GM19193 (cell line): Measurements from ENCODE around the gene ERC2.

Experiments used
- POLR2A ChIP-seq: IDR thresholded peaks from 4 replicates; pipeline ENCODE4 v1.6.1; 2011; ENCODE audit not compliant: insufficient read depth, insufficient read length; ENCODE audit errors: extremely low read depth

Gene ERC2

DNA sequence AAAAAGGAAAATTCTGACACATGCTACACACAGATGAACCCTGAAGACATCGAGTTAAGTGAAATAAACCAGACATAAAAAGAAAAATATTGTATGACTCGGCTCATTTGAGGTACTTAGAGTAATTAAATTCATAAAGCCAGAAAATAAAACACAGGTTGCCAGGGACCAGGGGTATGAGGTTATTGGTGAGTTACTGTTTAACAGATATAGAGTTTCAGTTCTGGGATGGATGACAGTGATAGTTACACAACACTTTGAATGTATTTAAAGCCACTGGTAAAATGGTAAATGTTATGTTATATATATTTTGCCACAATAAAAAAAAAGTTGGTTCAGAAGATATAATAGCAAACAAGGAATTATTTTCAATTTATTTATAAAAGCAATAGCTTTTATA lies 545.1 kb downstream of the ERC2 start:
- TF ChIP-seq POLR2A: no peak

DNA sequence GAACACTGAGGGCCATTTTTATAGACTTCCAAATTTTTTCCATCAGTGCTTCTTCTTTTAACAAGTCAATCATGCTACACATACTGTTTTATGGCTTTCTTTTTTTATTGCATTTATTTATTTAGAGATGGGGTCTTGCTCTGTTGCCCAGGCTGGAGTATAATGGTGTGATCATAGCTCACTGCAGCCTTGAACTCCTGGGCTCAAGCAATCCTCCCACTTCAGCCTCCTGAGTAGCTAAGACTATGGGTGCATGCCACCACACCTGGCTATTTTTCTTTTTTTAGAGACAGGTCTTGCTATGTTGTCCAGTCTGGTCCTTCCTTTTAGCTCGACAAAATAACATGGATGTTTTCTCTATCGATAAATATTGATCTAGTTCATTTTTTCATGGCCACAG lies 555.4 kb downstream of the ERC2 start:
- TF ChIP-seq POLR2A: no peak

DNA sequence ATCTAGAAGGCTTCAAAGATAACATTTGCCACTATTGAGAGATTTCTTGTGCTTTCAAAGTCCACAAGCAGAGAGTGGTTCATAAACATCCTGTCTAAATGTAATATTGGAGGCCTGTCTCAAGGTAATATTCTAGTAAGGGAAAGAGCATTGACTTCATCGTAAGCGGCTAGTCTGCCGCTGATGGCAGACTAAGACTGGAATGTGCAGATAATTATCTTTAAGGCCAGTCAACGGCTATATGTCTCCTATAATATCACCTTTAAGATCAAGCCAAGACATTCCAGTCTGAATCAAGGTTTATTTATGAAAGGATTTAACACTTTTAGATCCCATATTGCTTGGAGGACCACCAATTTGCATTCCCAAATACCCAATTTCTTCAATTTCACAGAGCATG lies 557.0 kb downstream of the ERC2 start:
- no peak for TF ChIP-seq POLR2A

DNA sequence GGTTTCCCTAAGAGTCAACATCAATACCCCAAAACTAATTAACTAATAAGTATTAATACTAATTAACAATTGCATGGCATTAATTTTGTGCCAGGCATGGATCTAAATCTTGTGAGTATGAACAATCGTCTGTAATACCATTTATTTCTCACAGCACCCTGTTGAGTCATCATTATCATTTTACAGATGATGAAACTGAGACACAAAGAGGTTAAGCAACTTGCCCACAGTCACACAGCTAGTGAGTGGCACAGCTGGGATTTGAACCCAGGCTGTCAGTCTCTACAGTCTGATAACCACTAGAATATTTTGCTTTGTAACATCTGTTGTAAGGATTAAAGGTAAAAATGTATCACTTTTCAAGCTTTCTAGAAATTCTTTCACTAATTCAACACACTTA lies 557.7 kb downstream of the ERC2 start:
- TF ChIP-seq POLR2A: no peak

DNA sequence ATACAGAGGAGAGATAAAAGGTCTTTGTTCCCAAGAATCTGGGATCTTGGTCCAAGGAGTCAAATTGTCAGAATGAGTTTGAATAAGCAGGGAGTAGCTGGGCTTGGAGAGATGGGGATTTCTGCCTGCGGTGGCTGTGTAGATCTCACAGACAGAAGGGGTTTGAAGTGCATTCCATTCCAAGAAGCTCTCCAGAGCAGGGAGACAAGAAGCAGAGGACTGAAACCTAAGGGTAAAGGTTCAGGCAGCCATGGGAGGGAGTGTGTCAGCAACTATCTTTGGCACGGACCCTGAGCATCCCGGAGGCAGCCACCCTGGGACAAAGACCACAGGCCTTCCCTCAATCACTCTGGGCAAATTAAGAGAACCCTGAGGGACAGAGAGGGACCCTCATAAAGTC lies 558.9 kb downstream of the ERC2 start:
- TF ChIP-seq POLR2A: no peak

DNA sequence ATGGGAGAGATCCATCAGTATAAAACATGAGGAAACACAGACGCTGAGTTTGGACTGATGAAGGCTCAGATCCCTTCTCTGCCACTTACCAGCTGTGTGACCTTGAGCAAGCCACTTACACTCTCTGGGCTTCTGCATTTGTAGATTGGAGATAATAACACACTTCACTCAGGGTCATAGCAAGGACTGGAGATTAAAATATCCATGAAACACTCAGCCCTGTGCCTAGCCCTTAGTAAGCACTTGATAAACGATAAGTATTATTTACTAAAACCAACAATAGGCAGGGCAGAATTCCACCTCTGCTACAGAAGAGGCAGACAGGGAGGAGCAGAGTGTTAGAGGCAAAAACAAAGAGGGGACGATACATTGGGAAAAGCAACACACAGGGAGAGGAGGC lies 560.7 kb downstream of the ERC2 start:
- TF ChIP-seq POLR2A: no peak

DNA sequence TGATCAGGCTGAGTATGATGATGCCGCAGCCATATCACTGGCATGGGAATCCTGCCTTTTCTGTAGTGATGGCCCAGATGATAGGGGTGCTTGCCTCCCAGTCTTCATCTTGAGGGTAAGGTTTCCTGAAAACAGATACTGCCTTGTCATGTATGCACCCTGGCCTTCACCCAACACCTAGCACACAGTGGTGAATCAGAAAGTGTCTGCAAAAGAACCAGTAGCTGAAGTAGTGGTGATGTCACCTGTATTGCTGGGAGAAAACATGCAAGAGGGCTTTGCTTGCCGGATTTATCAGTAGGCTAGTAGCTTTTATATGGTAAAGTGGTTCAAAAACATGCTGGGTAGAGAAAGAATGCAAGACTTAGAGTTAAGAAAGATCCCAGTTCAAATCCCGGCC lies 561.4 kb downstream of the ERC2 start:
- no peak for TF ChIP-seq POLR2A

DNA sequence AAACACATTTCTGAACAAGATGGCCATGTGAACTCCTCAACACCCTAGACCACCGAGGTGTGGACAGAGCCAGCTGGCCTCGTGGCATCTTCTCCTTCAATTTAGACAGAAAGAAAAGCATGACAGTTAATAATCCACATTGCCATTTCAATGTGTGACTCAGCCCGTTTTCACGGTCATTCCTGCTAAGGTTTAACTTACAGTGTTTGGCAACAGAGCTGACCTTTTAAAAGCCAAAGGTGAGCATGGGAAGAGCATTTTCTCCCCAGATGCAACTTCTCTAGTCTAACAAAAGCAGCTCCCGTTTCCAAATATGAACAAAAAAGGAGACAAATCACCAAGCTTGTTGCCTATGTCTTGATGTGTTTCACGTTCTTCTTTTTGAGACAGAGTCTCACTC lies 563.6 kb downstream of the ERC2 start:
- TF ChIP-seq POLR2A: no peak

DNA sequence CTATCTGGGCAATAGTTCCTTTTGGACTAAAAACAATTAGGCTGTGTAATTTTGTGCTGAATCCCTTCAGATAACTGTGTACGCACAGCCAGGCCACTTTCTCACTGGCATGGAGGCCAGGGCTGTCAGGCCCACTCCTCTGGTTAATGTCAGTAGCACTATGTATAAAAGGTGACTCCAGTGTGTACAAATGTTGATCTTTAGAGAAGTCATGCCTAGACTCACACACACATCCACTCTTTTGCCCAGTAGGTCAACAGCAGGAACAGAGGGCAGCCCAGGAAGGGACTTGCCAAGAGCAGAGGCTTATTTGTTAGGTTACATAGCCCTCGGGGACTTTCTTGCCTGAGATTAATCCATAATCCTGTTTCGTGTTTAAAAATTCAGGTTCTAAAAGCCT lies 564.6 kb downstream of the ERC2 start:
- TF ChIP-seq POLR2A: no peak

DNA sequence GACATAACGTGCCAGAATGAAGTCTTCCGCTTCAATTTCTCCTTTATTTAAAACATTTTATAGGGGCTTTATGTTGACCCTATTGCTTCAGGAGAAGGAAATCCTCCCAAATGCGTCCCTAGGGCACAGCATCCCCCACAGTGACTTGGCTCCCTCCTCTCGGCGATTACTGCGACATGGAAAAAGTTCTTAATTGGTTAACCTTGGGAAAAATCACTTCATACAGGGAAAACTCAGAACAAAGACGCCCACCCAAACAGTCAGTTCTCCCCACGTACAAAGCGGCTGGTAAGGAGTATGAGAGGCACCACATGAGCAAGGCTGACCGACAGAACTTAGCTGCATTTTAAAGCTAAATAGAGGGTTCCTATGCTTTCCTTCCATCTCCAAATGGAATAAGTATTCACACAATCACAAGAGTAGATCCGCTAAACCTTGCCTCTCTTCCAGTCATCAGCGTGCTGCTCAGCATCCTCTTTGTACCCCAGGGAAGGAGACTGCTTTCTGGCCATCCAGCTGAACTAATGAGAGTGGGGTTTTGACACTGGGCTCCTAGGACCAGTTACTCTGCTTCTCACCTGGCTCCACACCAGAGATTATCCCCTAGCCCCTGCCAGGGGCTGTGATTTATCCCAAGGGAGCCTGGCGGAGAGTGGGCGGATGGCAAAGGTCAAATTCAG lies 565.9 kb downstream of the ERC2 start:
- TF ChIP-seq POLR2A: no peak

DNA sequence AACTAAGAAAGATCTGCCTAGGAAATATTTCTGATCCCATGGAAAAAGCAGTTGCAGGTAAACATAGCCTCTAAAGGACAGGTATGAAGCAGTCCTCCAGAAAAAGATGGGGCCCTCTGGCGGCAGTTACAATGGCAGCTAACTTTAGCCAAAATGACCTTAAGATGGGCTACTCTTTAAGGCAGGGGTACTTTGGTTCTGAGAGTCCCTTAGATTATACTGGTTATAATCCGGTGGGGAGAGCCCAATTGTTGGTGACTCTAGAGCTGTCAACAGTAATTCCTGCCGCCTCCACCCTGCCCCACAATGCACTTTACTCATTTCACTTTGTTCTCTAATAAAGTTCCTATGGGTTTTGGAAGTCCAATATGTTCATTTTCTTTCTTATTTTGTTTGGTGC lies 568.4 kb downstream of the ERC2 start:
- no peak for TF ChIP-seq POLR2A

DNA sequence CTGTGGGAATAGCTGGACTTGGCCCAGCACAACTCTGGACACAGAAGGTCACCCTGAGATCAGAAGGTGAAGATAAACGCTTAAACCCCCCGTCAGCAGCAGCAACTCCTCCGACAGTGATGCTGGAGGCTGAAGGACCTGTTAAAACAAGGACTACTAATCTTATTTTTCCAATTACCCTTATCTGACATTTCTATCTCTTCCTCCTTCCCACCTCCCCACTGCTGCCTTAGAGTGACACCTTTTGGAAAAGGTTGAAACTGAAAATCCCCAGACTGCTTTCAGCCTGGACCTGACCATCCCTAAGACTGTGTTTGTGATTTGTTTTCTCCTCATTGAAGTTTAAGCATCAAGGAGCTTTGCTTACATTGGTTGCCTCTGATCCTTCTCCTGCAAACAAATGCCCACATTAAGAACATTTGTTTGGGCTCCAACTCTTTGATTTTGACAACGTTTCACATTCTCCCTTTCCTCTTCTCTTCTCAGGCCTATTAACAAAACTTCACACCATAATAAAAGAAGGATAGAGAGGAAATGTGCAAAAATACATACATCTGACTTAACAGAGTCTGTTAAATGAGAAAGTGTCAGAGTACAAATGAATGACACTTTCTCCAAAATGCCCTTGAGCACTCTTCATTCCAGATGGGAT lies 570.6 kb downstream of the ERC2 start:
- TF ChIP-seq POLR2A: no peak

DNA sequence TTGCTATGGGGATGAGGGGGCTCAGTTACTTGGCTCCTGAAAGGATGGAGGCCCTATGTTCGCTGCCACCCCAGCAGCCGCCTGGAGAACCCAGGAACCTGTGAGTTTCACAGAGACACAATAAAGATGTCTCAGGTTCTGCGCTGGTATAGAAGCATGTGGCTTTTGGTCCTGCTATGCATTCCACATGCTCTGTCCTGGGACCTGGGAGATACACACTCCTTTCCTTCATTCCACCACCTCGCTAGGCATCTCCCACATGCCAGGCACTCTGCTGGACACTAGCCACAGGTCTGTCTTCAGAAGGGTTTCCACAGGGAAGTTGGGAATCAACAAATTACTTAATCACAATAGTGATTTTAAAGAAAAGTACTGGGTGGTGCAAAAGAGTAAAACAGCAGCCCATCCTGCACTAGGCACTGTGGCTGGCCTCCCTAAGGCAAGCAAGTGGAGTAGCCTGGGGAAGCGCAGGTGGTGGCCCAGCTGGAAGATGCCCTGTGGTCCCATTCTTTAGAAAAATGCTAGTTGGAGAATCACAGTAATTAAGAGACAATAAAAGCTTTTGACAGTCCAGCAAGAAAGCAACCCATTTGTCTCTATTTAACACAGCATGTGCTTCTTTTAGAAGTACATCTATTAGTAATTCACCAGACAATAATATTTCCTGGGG lies 572.2 kb downstream of the ERC2 start:
- TF ChIP-seq POLR2A: no peak

DNA sequence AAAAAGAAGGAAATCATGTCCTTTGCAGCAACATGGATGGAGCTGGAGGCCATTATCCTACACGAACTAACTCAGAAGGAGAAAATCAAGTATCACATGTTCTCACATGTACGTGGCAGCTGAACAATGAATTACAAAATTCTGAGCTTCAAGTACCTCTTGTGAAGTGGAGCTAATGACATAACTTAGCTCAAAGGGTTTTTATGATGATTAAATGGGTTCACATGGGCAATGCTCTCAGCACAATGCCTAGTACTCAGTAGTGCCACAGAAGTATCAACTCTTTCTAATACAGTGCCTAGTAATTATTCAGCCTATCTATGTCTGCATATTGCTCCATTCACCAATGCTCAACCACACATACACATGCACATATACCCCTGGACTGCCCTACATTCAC lies 573.7 kb downstream of the ERC2 start:
- TF ChIP-seq POLR2A: no peak

DNA sequence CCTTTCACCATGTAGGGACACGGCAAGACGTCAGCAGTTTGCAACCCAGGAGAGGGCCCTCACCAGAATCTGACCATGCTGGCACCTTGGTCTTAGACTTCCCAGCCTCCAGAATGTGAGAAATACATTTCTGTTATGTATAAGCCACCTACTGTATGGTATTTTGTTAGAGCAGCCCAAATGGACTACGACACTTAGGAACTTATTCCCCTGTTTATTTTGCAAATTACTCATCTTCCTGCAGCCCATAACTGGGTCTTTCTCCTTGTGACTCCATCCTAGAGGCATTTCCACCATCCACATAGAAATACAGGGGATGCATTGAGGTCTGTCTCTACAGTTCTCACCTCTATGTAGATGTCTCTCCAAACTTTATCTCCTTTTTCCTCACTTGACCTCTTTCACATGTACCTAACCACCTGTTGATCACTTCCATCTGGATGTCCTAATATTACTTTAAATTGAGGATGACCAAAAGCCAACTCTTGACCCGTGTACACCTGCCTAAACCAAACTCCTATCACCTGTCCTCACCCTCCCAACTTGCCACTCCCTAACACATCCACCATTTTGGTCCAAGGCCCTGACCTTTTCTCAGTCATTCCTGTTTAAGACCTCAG lies 575.1 kb downstream of the ERC2 start:
- TF ChIP-seq POLR2A: no peak

DNA sequence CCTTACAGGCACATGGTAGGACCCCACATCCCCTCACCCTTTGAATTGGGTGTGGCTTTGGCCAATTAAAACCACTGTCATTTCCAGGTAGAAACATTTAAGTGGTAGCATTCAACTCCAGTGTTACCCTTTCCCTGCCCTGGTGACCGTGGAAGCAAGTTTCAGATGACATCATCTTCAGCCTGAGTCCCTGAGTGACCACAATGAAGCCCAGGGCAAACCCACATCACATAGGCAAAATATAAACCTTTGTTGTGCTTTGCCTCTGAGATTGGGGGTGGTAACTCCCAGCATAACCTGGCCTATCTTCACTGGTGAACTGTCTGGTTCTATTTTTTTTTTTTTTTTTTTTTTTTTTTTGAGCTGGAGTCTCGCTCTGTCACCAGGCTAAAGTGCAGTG lies 577.2 kb downstream of the ERC2 start:
- TF ChIP-seq POLR2A: no peak
